GM10266 (cell line): ENCODE results near the gene IGSF11.

Experiments used
- DNase-seq: peaks from one replicate; pipeline ENCODE4 v3.0.0; 2012; ENCODE audit errors: extremely low spot score
- CTCF ChIP-seq: IDR thresholded peaks from 2 replicates; pipeline ENCODE4 v1.5.1; 2012; ENCODE audit warnings: mild to moderate bottlenecking, low read depth; ENCODE audit not compliant: control insufficient read depth, insufficient read depth; ENCODE audit errors: missing control alignments

The IGSF11 gene

GRCh38 chr3:118938183-118938961, 96.3 kb downstream of the IGSF11 start:
- no peak for TF ChIP-seq CTCF
- no peak for DNase-seq

GRCh38 chr3:118936811-118937210, 97.8 kb downstream of the IGSF11 start:
- no peak for DNase-seq

GRCh38 chr3:118932822-118933558, 101.7 kb downstream of the IGSF11 start:
- no peak for DNase-seq
- no peak for TF ChIP-seq CTCF

More at GRCh38 chr3:118936811-118937210, 97.8 kb downstream of the IGSF11 start:
- no peak for TF ChIP-seq CTCF

GRCh38 chr3:118931996-118932395, 102.7 kb downstream of the IGSF11 start:
- no peak for DNase-seq
- TF ChIP-seq CTCF, result no peak

GRCh38 chr3:118927449-118927848, 107.2 kb downstream of the IGSF11 start:
- no peak for DNase-seq
- no peak for TF ChIP-seq CTCF

- DNase-seq, result no peak
- TF ChIP-seq CTCF, result no peak
Measured at GRCh38 chr3:118912188-118912587, 122.5 kb downstream of the IGSF11 start.

- TF ChIP-seq CTCF, result no peak
- DNase-seq, result no peak
Measured at GRCh38 chr3:118910332-118910731, 124.3 kb downstream of the IGSF11 start.
